GM12801 (cell line): Measurements from ENCODE around the gene TAF11L7.
"Not testable (repeated sequence)": the region's sequence is repeated elsewhere in the genome, so short reads cannot be mapped to it uniquely, and the experiment has no call there.

Experiments used
- CTCF ChIP-seq: IDR thresholded peaks from one replicate; pipeline ENCODE4 v1.5.1; 2011; ENCODE audit warnings: control low read depth; ENCODE audit not compliant: insufficient read length; ENCODE audit errors: extremely low read depth

The TAF11L7 gene

GRCh38 chr5:17610092-17610491 lies 24.5 kb upstream of the TAF11L7 start, which contains the start of gene TAF11L12:
Gene TAF11L12, plus strand, starts transcription at chr5:17610392.
- not testable (repeated sequence) for TF ChIP-seq CTCF

GRCh38 chr5:17604951-17605350 lies 19.4 kb upstream of the TAF11L7 start:
- no peak for TF ChIP-seq CTCF

- TF ChIP-seq CTCF: not testable (repeated sequence)
These were observed 18.3 kb upstream of the TAF11L7 start, which contains the start of gene TAF11L11 for GRCh38 chr5:17603880-17604279. Gene TAF11L11, plus strand, starts transcription at chr5:17604183.

- TF ChIP-seq CTCF: not testable (repeated sequence)
These were observed 12.2 kb upstream of the TAF11L7 start, which contains the start of gene TAF11L10 for GRCh38 chr5:17597728-17598127. Gene TAF11L10, minus strand, starts transcription at chr5:17597828.

- TF ChIP-seq CTCF: not testable (repeated sequence)
These were observed 8.7 kb upstream of the TAF11L7 start, which contains the start of gene TAF11L9 for GRCh38 chr5:17594255-17594654. Gene TAF11L9, minus strand, starts transcription at chr5:17594394.

- TF ChIP-seq CTCF: not testable (repeated sequence)
These were observed 5.3 kb upstream of the TAF11L7 start, which contains the start of gene TAF11L8 for GRCh38 chr5:17590860-17591259. Gene TAF11L8, minus strand, starts transcription at chr5:17590960.
